CD4-positive, alpha-beta memory T cell (primary cell): ENCODE measurements around the gene PIRT. TPM values are rescaled to one million over a fixed set of nuclear protein-coding genes. Genes with fewer than 3 reads are reported as not detected.

Source experiments
- CTCF ChIA-PET: fragments of 350-600 bp; sonication (Branson Sonifier 250); formaldehyde crosslinking; loops from one replicate; lab custom pipeline; 2021; ENCODE audit warnings: inconsistent platforms; ENCODE audit not compliant: partially characterized antibody; lab: Charles Lee
- POLR2A ChIA-PET: fragments of 350-600 bp; sonication (Branson Sonifier 250); formaldehyde crosslinking; loops from one replicate; lab custom pipeline; 2021; ENCODE audit not compliant: partially characterized antibody; lab: Charles Lee
- DNase-seq, 5 donors: peaks; one replicate each; pipeline versions ENCODE4 v3.0.0 to v3.0.0-alpha.2; 2020 to 2022; ENCODE audit warnings: mixed read lengths in 1 of 5
- H3K27ac ChIP-seq: one replicate; pipeline ENCODE4 v1.7.0; 2013; ENCODE audit warnings: low read depth, low read length
- H3K27me3 ChIP-seq: 2 replicates; pipeline ENCODE4 v1.7.0; 2013; ENCODE audit warnings: mild to moderate bottlenecking, low read length, moderate library complexity; ENCODE audit not compliant: insufficient read depth
- H3K36me3 ChIP-seq: 2 replicates; pipeline ENCODE4 v1.7.0; 2013; ENCODE audit warnings: mild to moderate bottlenecking, low read length, moderate library complexity; ENCODE audit not compliant: insufficient read depth
- H3K4me1 ChIP-seq: 2 replicates; pipeline ENCODE4 v1.7.0; 2013; ENCODE audit warnings: mild to moderate bottlenecking, low read length, moderate library complexity; ENCODE audit not compliant: insufficient read depth
- H3K4me3 ChIP-seq, 2 donors: one replicate each; pipeline ENCODE4 v1.7.0; 2013; ENCODE audit warnings: low read length in 2 of 2, mild to moderate bottlenecking in 1 of 2
- H3K9me3 ChIP-seq, 2 donors: one replicate each; pipeline ENCODE4 v1.7.0; 2013; ENCODE audit warnings: low read length in 2 of 2, control low read depth in 1 of 2; ENCODE audit not compliant: control insufficient read depth in 1 of 2
- H3K27ac Mint-ChIP-seq, 7 donors: one replicate each; pipeline ENCODE4 v1.8.0; 2020 to 2021; ENCODE audit warnings: mixed read lengths in 7 of 7, mild to moderate bottlenecking in 6 of 7, inconsistent platforms in 3 of 7, moderate library complexity in 3 of 7
- H3K27me3 Mint-ChIP-seq, 2 donors: one replicate each; pipeline ENCODE4 v1.8.0; 2020 to 2021; ENCODE audit warnings: mixed read lengths in 2 of 2
- H3K36me3 Mint-ChIP-seq, 2 donors: one replicate each; pipeline ENCODE4 v1.8.0; 2020 to 2021; ENCODE audit warnings: mixed read lengths in 2 of 2, inconsistent platforms in 1 of 2, mild to moderate bottlenecking in 1 of 2
- H3K4me1 Mint-ChIP-seq, 4 donors: one replicate each; pipeline ENCODE4 v1.8.0; 2020 to 2021; ENCODE audit warnings: mixed read lengths in 4 of 4, mild to moderate bottlenecking in 1 of 4
- H3K4me3 Mint-ChIP-seq, 8 donors: one replicate each; pipeline ENCODE4 v1.8.0; 2020 to 2021; ENCODE audit warnings: mixed read lengths in 8 of 8, mild to moderate bottlenecking in 7 of 8, moderate library complexity in 6 of 8, inconsistent platforms in 3 of 8
- H3K9me3 Mint-ChIP-seq, 8 donors: one replicate each; pipeline ENCODE4 v1.8.0; 2020 to 2021; ENCODE audit warnings: mixed read lengths in 8 of 8, mild to moderate bottlenecking in 5 of 8, inconsistent platforms in 3 of 8, moderate library complexity in 1 of 8
- intact Hi-C: fragments of 100-400 bp; cut with micrococcal nuclease; formaldehyde crosslinking; loops from one replicate; pipeline ENCODE4 v1.15.1; 2023
- polyA plus RNA-seq, 2 donors: library from polyadenylated mRNA; unstranded; fragments of 300-500 nt; fragmentation: Illumina TruSeq; gene quantifications; one replicate each; pipeline ENCODE4 v1.2.3, GENCODE V29; 2021
- total RNA-seq, 2 experiments: library from RNA; stranded (reverse); gene quantifications; one replicate each; pipeline ENCODE4 v1.2.3, GENCODE V29; 2021

Gene PIRT
- total and polyA plus RNA-seq, 4 experiments from 2014 or later: not detected

DNA sequence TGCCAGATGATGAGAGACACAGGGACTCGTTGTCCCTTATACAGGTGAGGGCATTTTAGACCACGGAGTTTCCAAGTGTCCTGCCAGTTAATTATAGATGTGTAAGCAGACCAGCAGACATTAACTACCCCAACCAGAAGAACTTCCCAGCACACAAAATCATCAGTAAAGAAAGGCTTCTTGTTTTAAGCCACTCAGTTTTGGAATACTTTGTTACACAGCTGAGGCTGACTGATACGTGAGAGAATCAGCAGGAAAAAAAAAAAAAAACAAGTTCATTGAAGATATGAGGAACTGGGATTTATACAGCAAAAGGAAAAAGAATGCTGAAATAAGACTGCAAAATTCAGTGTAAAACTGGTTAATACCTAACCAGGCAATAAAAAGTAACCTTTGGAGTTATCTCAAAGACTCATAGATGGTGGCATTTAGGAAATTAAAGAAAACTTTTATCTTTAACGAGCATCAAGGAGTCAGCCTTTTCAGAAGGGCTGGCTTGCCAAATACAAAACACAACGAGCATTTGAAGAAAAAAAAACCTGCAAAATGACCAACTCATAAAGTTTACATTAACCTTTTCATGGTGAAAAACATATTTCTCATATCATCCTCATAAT, 62.0 kb downstream of the PIRT start:
- CTCF ChIA-PET: no interaction called here
- Histone ChIP-seq H3K27ac (no peak overlapping the region), H3K36me3 (no peaks in the 10 kb centered on the region), H3K9me3 (peaks cover 0 to 5% of the 10 kb centered on the region in 2 donors), H3K27me3 (no peaks in the 10 kb centered on the region), H3K4me1 (no peaks in the 10 kb centered on the region), H3K4me3 (no peak overlapping the region)
- Mint-ChIP-seq H3K27me3 (peaks cover 0 to 5% of the 10 kb centered on the region in 2 donors), H3K4me3 (no peak overlapping the region), H3K9me3 (peaks cover 2 to 32% (median 16%) of the 10 kb centered on the region in 8 donors), H3K36me3 (peaks cover 2 to 15% of the 10 kb centered on the region in 2 donors), H3K27ac (no peak overlapping the region), H3K4me1 (no peaks in the 10 kb centered on the region)
- POLR2A ChIA-PET: no interaction called here
- no peak for DNase-seq
- intact Hi-C loops: no loop called here

DNA sequence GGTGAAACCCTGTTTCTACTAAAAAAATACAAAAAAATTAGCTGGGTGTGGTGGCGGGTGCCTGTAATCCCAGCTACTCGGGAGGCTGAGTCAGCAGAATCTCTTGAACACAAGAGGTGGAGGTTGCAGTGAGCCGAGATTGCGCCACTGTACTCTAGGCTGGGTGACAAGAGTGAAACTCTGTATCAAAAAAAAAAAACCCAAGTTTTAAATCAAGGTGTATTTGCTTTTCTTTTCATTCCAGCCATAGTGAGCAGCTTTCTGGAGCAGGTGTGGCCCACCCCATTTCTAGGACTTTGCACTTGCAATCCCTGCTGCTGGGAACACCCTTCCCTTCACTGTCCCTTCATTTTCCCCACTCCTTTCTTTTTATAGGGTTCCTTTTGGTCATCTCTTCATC, 62.8 kb downstream of the PIRT start:
- H3K27me3 Mint-ChIP-seq: peaks cover 0 to 4% of the 10 kb centered on the region in 2 donors
- H3K27ac ChIP-seq: no peak overlapping the region
- peaks cover 2 to 32% (median 14%) of the 10 kb centered on the region in 8 donors for H3K9me3 Mint-ChIP-seq
- no peak for DNase-seq
- peaks cover 0 to 5% of the 10 kb centered on the region in 2 donors for H3K9me3 ChIP-seq
- no peak overlapping the region for H3K27ac Mint-ChIP-seq
- no peak overlapping the region for H3K4me3 ChIP-seq
- peaks cover 2 to 15% of the 10 kb centered on the region in 2 donors for H3K36me3 Mint-ChIP-seq
- H3K36me3 ChIP-seq: no peaks in the 10 kb centered on the region
- intact Hi-C loops: no loop called here
- POLR2A ChIA-PET: no interaction called here
- H3K27me3 ChIP-seq: no peaks in the 10 kb centered on the region
- no peak overlapping the region for H3K4me3 Mint-ChIP-seq
- no peaks in the 10 kb centered on the region for H3K4me1 ChIP-seq
- CTCF ChIA-PET: no interaction called here
- no peaks in the 10 kb centered on the region for H3K4me1 Mint-ChIP-seq

GRCh38 chr17:10773391-10773790, 64.5 kb downstream of the PIRT start:
- Mint-ChIP-seq H3K9me3 (peaks cover 2 to 41% (median 20%) of the 10 kb centered on the region in 8 donors), H3K36me3 (peaks cover 2 to 15% of the 10 kb centered on the region in 2 donors), H3K27me3 (peaks cover 0 to 4% of the 10 kb centered on the region in 2 donors), H3K4me3 (no peak overlapping the region), H3K4me1 (no peaks in the 10 kb centered on the region), H3K27ac (no peak overlapping the region)
- H3K4me1 ChIP-seq: no peaks in the 10 kb centered on the region
- intact Hi-C loops: no loop called here
- H3K27me3 ChIP-seq: no peaks in the 10 kb centered on the region
- no peak overlapping the region for H3K4me3 ChIP-seq
- peaks cover 0 to 5% of the 10 kb centered on the region in 2 donors for H3K9me3 ChIP-seq
- CTCF ChIA-PET: interaction anchor here (1.0 to 2.1 kb wide), 4 partner anchors 10 to 126 kb away, joined by 3 to 5 read pairs (median 4); no protein-coding TSS in a partner anchor
- H3K36me3 ChIP-seq: no peaks in the 10 kb centered on the region
- no peak overlapping the region for H3K27ac ChIP-seq
- no peak for DNase-seq
- POLR2A ChIA-PET: no interaction called here

Other genes starting within 250 kb of the PIRT start
- gene MYH3, start 180.8 kb downstream of the PIRT start, total RNA-seq: 10 to 100 TPM in 1 of 2 experiments, 1 to 10 TPM in 1; 8.6 to 11.5 TPM
- gene MYH3, start 180.8 kb downstream of the PIRT start, polyA plus RNA-seq: under 1 TPM in 1 of 2 donors, not detected in 1; 0.47 TPM
- gene SCO1, start 140.6 kb downstream of the PIRT start, total RNA-seq: 10 to 100 TPM; 26.0 to 26.1 TPM
- gene SCO1, start 140.6 kb downstream of the PIRT start, polyA plus RNA-seq: 10 to 100 TPM; 12.9 to 20.2 TPM
- gene ADPRM, start 140.5 kb downstream of the PIRT start, total RNA-seq: 10 to 100 TPM; 45.5 to 46.7 TPM
- 10 to 100 TPM; 50.0 to 55.0 TPM for gene ADPRM, start 140.5 kb downstream of the PIRT start, polyA plus RNA-seq
- gene TMEM220, start 108.1 kb downstream of the PIRT start, total RNA-seq: 1 to 10 TPM; 1.8 to 3.0 TPM
- gene TMEM220, start 108.1 kb downstream of the PIRT start, polyA plus RNA-seq: 1 to 10 TPM; 2.8 to 3.5 TPM
- gene TMEM238L, start 34.0 kb downstream of the PIRT start, total RNA-seq: not detected
- gene TMEM238L, start 34.0 kb downstream of the PIRT start, polyA plus RNA-seq: not detected